Smooth muscle cell of the brain vasculature (primary cell): ENCODE measurements around the gene FAAP24.
"Not testable (repeated sequence)": the region's sequence is repeated elsewhere in the genome, so short reads cannot be mapped to it uniquely, and the experiment has no call there.

Source experiments
- DNase-seq: peaks from one replicate; pipeline ENCODE4 v3.0.0-alpha.2; 2012; ENCODE audit warnings: low read depth, low spot score

Gene FAAP24

GRCh38 chr19:32998722-32999121 lies 26.7 kb downstream of the FAAP24 start:
- DNase-seq = no peak

GRCh38 chr19:33000510-33000909 lies 28.5 kb downstream of the FAAP24 start:
- no peak for DNase-seq

- DNase-seq = no peak
Observed at GRCh38 chr19:33000910-33001309, 28.9 kb downstream of the FAAP24 start.

- DNase-seq = not testable (repeated sequence)
Observed at GRCh38 chr19:33002126-33002865, 30.3 kb downstream of the FAAP24 start.

GRCh38 chr19:33003424-33004024 lies 31.5 kb downstream of the FAAP24 start:
- not testable (repeated sequence) for DNase-seq

- no peak for DNase-seq
Observed at GRCh38 chr19:33005440-33005839, 33.4 kb downstream of the FAAP24 start.

- no peak for DNase-seq
Observed at GRCh38 chr19:33008738-33009137, 36.7 kb downstream of the FAAP24 start.

- not testable (repeated sequence) for DNase-seq
Observed at GRCh38 chr19:33010891-33011290, 38.8 kb downstream of the FAAP24 start.

GRCh38 chr19:33022472-33023116 lies 50.6 kb downstream of the FAAP24 start:
- DNase-seq = no peak

- DNase-seq = no peak
Observed at GRCh38 chr19:33024398-33024797, 52.4 kb downstream of the FAAP24 start.

GRCh38 chr19:33025468-33026238 lies 53.6 kb downstream of the FAAP24 start:
- DNase-seq = not testable (repeated sequence)

- DNase-seq = not testable (repeated sequence)
Observed at GRCh38 chr19:33026602-33027001, 54.6 kb downstream of the FAAP24 start.
